HepG2 (cell line): ENCODE data around the gene DNAJA3. TPM values are rescaled to one million over a fixed set of nuclear protein-coding genes. Genes with fewer than 3 reads are reported as not detected.

Experiments used
- ATAC-seq: fragments of 200-7000 bp; cut with Tn5 transposase; 3 replicates; pipeline ENCODE4 v1.9.1; 2020; ENCODE audit warnings: mild to moderate bottlenecking, moderate library complexity
- BruUV-seq: library from RNA; stranded (reverse); fragments of 400-500 nt; replicated peaks from 2 replicates; lab custom pipeline; 2021; lab: Mats Ljungman, UMichigan
- CTCF ChIA-PET: fragments of 300-600 bp; formaldehyde crosslinking; extraction: SDS; loops from one replicate; lab custom pipeline; 2021; ENCODE audit warnings: low total read pairs, inconsistent platforms, low intra/inter-chr PET ratio; lab: Yijun Ruan, JAX
- POLR2A ChIA-PET: fragments of 350-600 bp; sonication (Branson Sonifier 250); formaldehyde crosslinking; loops from one replicate; lab custom pipeline; 2020; ENCODE audit warnings: antibody characterized with exemption, inconsistent platforms; lab: Yijun Ruan, JAX
- DNase-seq: peaks from one replicate; pipeline ENCODE4 v3.0.0-alpha.2; 2015; ENCODE audit warnings: low spot score
- FAIRE-seq: peaks from 3 replicates; lab custom pipeline; 2011; peaks lifted over from hg19 to GRCh38; lab: Jason Lieb, UNC
- H2AFZ ChIP-seq: one replicate; pipeline ENCODE4 v1.6.1; 2011; ENCODE audit warnings: low read length, inconsistent platforms
- H3K27ac ChIP-seq: fragments of 300-600 bp; 3 replicates; pipeline ENCODE4 v1.8.0; 2011; ENCODE audit warnings: mixed run types, mild to moderate bottlenecking, mixed read lengths, low read length, inconsistent platforms; ENCODE audit not compliant: insufficient read depth; ENCODE audit errors: extremely low read length
- H3K27me3 ChIP-seq, 2 experiments: fragments of 200-600 bp in 1 of 2; 2 replicates in 1 of 2; 3 replicates in 1 of 2; pipeline versions ENCODE4 v1.6.0 to v1.8.0; 2011; ENCODE audit warnings: low read length in 2 of 2, mild to moderate bottlenecking in 2 of 2, moderate library complexity in 2 of 2, inconsistent platforms in 1 of 2; ENCODE audit not compliant: insufficient read depth in 2 of 2, control insufficient read depth in 1 of 2
- H3K36me3 ChIP-seq, 2 experiments: fragments of 200-600 bp in 1 of 2; replicated peaks in 1 of 2; 2 replicates in 1 of 2; 3 replicates in 1 of 2; pipeline versions ENCODE4 v1.5.1 to v1.8.0; 2011; ENCODE audit warnings: low read length in 2 of 2, inconsistent platforms in 1 of 2; ENCODE audit not compliant: insufficient read depth in 2 of 2, control insufficient read depth in 1 of 2
- H3K4me1 ChIP-seq: 2 replicates; pipeline ENCODE4 v1.5.1; 2012; ENCODE audit warnings: low read length, inconsistent platforms; ENCODE audit not compliant: insufficient read depth
- H3K4me2 ChIP-seq: 2 replicates; pipeline ENCODE4 v1.6.0; 2011; ENCODE audit warnings: low read depth, low read length, inconsistent platforms
- H3K4me3 ChIP-seq, 3 experiments: fragments of 200-600 bp in 1 of 3; sonication (generic), shearing (Covaris generic) in 1 of 3; replicated peaks in 1 of 3; 2 replicates each; pipeline ENCODE4 v1.5.1; 2011 to 2016; ENCODE audit warnings: low read length in 3 of 3, inconsistent platforms in 2 of 3, low read depth in 2 of 3, mild to moderate bottlenecking in 2 of 3, control low read depth in 1 of 3, mixed read lengths in 1 of 3; ENCODE audit not compliant: insufficient read depth in 1 of 3
- H3K79me2 ChIP-seq: one replicate; pipeline ENCODE4 v1.6.1; 2011; ENCODE audit warnings: low read length, inconsistent platforms; ENCODE audit not compliant: insufficient read depth
- H3K9ac ChIP-seq: 2 replicates; pipeline ENCODE4 v1.6.0; 2011; ENCODE audit warnings: mild to moderate bottlenecking, low read depth, low read length, inconsistent platforms; ENCODE audit not compliant: insufficient read depth
- H3K9me3 ChIP-seq: 2 replicates; pipeline ENCODE4 v1.5.1; 2012; ENCODE audit warnings: mild to moderate bottlenecking, low read length
- H4K20me1 ChIP-seq: 2 replicates; pipeline ENCODE4 v1.6.0; 2011; ENCODE audit warnings: inconsistent platforms, mild to moderate bottlenecking, low read length, moderate library complexity; ENCODE audit not compliant: insufficient read depth
- IRX3 ChIP-seq: sonication (generic); formaldehyde crosslinking; IDR thresholded peaks from 2 replicates; pipeline ENCODE4 v1.8.1; 2023; ENCODE audit warnings: mild to moderate bottlenecking, low read depth, missing genetic modification reagents, borderline replicate concordance
- NFE2L2 ChIP-seq: fragments of 150-350 bp; IDR thresholded peaks from 2 replicates; pipeline ENCODE4 v1.6.1; 2014; ENCODE audit warnings: low read length
- NKX3-1 ChIP-seq: sonication (generic); formaldehyde crosslinking; IDR thresholded peaks from 2 replicates; pipeline ENCODE4 v1.5.0; 2020; ENCODE audit warnings: missing genetic modification reagents
- ZBTB38 ChIP-seq: sonication (generic); formaldehyde crosslinking; IDR thresholded peaks from 2 replicates; pipeline ENCODE4 v1.5.1; 2020; ENCODE audit warnings: mild to moderate bottlenecking, missing genetic modification reagents
- ZC3H4 ChIP-seq: sonication (generic); formaldehyde crosslinking; IDR thresholded peaks from 2 replicates; pipeline ENCODE4 v1.4.0; 2020; ENCODE audit warnings: missing genetic modification reagents, borderline replicate concordance
- ZFP90 ChIP-seq: sonication (generic); formaldehyde crosslinking; IDR thresholded peaks from 2 replicates; pipeline ENCODE4 v1.8.0; 2022; ENCODE audit warnings: missing genetic modification reagents, mild to moderate bottlenecking, inconsistent platforms, borderline replicate concordance
- ZNF121 ChIP-seq: sonication (generic); formaldehyde crosslinking; IDR thresholded peaks from 2 replicates; pipeline ENCODE4 v1.5.0; 2020; ENCODE audit warnings: mild to moderate bottlenecking, missing genetic modification reagents
- ZNF225 ChIP-seq: sonication (generic); formaldehyde crosslinking; IDR thresholded peaks from 2 replicates; pipeline ENCODE4 v1.4.0; 2020; ENCODE audit warnings: mild to moderate bottlenecking, missing genetic modification reagents
- ZNF264 ChIP-seq: sonication (generic); formaldehyde crosslinking; IDR thresholded peaks from 2 replicates; pipeline ENCODE4 v1.4.0; 2020; ENCODE audit warnings: missing genetic modification reagents
- WGBS: methylation state at CpG from one replicate; pipeline ENCODE4 v1.1.6; 2017; ENCODE audit warnings: low lambda C conversion rate; 5-methylcytosine and 5-hydroxymethylcytosine counted together
- in situ Hi-C: cut with HindIII; loops from 2 replicates; pipeline ENCODE4 v1.10.0; 2017; ENCODE audit warnings: low pct_unique_long_range_greater_than_20kb; ENCODE audit not compliant: extremely low pct_ligation_motif_present
- intact Hi-C: fragments of 100-400 bp; cut with micrococcal nuclease; formaldehyde crosslinking; loops from one replicate; pipeline ENCODE4 v1.10.0; 2022; ENCODE audit not compliant: unreplicated experiment
- polyA plus RNA-seq, 8 experiments: library from polyadenylated mRNA; depleted of rRNA in 3 of 8; stranded (reverse) in 7 of 8; unstranded in 1 of 8; fragments of >200 nt; fragmentation: Illumina TruSeq in 4 of 8; extraction: Trizol in 4 of 8; gene quantifications; 2 replicates each; pipeline versions ENCODE4 v1.2.1 to v1.2.3, GENCODE V29; 2011 to 2016; ENCODE audit warnings: low read depth in 4 of 8, missing spikeins in 1 of 8, mixed read lengths in 1 of 8; ENCODE audit not compliant: insufficient read depth in 1 of 8
- total RNA-seq, 5 experiments: library from RNA; depleted of rRNA; stranded (reverse); fragments of >200 nt; fragmentation: Illumina TruSeq; extraction: Trizol; gene quantifications; 2 replicates each; pipeline ENCODE4 v1.2.3, GENCODE V29; 2016; ENCODE audit warnings: low read depth in 1 of 5
- TF ChIP-seq, protein P1 (sequence below): sonication (generic); formaldehyde crosslinking; IDR thresholded peaks from 2 replicates; pipeline ENCODE4 v1.5.1; 2020; ENCODE audit warnings: mild to moderate bottlenecking, missing genetic modification reagents, moderate library complexity

DNAJA3 gene
- total and polyA plus RNA-seq, 2 of the 13 experiments (the other 11 are each of a cell fraction or from before 2014, with no cell fraction given) = 77.0 to 83.3 TPM

DNA sequence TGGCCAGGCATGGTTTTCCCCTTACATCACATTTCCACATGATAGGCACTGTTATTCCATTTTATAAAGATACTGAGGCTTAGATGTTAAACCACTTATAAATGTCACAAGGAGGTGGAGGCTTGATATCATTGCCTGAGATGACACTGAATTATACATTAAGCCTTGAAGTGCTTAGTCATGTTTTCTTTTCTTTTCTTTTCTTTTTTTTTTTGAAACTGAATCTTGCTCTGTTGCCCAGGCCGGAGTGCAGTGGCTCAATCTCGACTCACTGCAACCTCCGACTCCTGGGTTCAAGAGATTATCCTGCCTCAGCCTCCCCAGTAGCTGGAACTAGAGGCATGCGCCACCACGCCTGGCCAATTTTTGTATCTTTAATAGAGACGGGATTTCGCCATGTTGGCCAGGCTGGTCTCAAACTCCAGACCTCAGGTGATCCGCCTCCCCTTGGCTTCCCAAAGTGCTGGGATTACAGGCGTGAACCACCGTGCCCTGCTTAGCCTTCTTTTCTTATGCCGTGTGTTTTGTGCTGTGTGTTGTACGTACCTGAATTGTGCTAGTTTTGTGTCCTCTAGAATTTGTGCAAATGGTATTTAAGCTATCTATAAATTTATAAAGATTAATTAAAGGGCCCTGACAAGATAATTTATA is 1.2 kb downstream of the DNAJA3 start:
- H3K27ac ChIP-seq = peak overlapping the region; percentile 99
- FAIRE-seq (no peak), DNase-seq (no peak), ATAC-seq (no peak)
- peak overlapping the region; percentile 93 for H3K4me2 ChIP-seq
- peak overlapping the region; percentile 82 to 85 (median 84) for H3K4me3 ChIP-seq
- H3K27me3 ChIP-seq = no peaks in the 10 kb centered on the region; a peak in 1 of 5 replicates
- POLR2A ChIA-PET = interaction anchor here (0.6 to 2.1 kb wide), 17 partner anchors 10 to 307 kb away, joined by 3 to 20 read pairs (median 5); partner anchors contain the start of genes ANKS3, CORO7, DNAAF8 and HMOX2
- 0 out of 2 replicates have a peak, but pooled peaks cover 4% of the 10 kb centered on the region for H4K20me1 ChIP-seq
- peaks cover 5 to 9% of the 10 kb centered on the region in 2 experiments; a peak in 3 of 5 replicates for H3K36me3 ChIP-seq
- in situ Hi-C loops = no loop called here
- TSS peak; percentile 70 for BruUV-seq
- CTCF ChIA-PET = interaction anchor here (0.7 kb wide), 1 partner anchor 34 kb away, joined by 3 read pairs; no protein-coding TSS in a partner anchor
- H3K9me3 ChIP-seq = no peaks in the 10 kb centered on the region
- H3K9ac ChIP-seq = peak overlapping the region; percentile 99
- H3K79me2 ChIP-seq = peaks cover 49% of the 10 kb centered on the region
- TF ChIP-seq ZNF264 (CRISPR knock-in tag) (no peak), ZNF225 (CRISPR knock-in tag) (no peak), ZFP90 (CRISPR knock-in tag) (no peak), NFE2L2 (peak; percentile 41; the same call in 1 of the 2 replicates), NKX3-1 (CRISPR knock-in tag) (no peak), ZBTB38 (CRISPR knock-in tag) (peak; percentile 57; the same call in 1 of the 2 replicates), ZC3H4 (CRISPR knock-in tag) (peak; percentile 66; the same call in 1 of the 2 replicates), IRX3 (no peak), ZNF121 (peak; percentile 42; the same call in 1 of the 2 replicates)
- TF ChIP-seq, protein P1, sequence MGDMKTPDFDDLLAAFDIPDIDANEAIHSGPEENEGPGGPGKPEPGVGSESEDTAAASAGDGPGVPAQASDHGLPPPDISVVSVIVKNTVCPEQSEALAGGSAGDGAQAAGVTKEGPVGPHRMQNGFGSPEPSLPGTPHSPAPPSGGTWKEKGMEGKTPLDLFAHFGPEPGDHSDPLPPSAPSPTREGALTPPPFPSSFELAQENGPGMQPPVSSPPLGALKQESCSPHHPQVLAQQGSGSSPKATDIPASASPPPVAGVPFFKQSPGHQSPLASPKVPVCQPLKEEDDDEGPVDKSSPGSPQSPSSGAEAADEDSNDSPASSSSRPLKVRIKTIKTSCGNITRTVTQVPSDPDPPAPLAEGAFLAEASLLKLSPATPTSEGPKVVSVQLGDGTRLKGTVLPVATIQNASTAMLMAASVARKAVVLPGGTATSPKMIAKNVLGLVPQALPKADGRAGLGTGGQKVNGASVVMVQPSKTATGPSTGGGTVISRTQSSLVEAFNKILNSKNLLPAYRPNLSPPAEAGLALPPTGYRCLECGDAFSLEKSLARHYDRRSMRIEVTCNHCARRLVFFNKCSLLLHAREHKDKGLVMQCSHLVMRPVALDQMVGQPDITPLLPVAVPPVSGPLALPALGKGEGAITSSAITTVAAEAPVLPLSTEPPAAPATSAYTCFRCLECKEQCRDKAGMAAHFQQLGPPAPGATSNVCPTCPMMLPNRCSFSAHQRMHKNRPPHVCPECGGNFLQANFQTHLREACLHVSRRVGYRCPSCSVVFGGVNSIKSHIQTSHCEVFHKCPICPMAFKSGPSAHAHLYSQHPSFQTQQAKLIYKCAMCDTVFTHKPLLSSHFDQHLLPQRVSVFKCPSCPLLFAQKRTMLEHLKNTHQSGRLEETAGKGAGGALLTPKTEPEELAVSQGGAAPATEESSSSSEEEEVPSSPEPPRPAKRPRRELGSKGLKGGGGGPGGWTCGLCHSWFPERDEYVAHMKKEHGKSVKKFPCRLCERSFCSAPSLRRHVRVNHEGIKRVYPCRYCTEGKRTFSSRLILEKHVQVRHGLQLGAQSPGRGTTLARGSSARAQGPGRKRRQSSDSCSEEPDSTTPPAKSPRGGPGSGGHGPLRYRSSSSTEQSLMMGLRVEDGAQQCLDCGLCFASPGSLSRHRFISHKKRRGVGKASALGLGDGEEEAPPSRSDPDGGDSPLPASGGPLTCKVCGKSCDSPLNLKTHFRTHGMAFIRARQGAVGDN (CRISPR knock-in tag) = no peak
- no peak overlapping the region for H2AFZ ChIP-seq
- 59% methylated on average over 12 of the region's 12 CpGs for WGBS
- intact Hi-C loops = loop anchor here (5.0 kb wide), 1 partner anchor 50 kb away; the partner anchor contains the start of gene HMOX2
- H3K4me1 ChIP-seq = peaks cover 34% of the 10 kb centered on the region
